GM20000 (cell line): ENCODE results near the gene ARF1.

ENCODE experiments used
- DNase-seq: peaks from one replicate; pipeline ENCODE4 v3.0.0; 2012; ENCODE audit warnings: low spot score
- CTCF ChIP-seq: IDR thresholded peaks from 2 replicates; pipeline ENCODE4 v1.5.1; 2012; ENCODE audit warnings: mild to moderate bottlenecking, control low read depth; ENCODE audit errors: extremely low read depth, missing control alignments

ARF1 gene

DNA sequence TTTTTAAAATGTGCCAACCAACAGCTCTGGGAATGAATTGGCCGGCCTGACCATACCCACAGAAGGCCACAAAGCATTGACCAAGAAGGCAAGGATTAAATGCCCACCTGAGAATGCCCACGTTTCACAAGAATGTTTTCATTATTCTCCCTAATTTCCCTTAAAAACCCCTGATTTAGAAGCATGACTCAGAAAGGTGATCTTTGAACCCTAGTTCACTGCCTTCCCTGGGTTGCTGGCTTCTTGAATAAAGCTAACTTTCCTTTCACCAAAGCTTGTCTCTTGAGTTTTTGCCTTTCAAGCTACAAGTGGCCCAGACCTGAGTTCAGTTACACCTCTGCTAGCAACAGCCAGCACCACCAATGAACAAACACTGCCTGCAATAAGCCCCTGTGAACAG lies 41.0 kb downstream of the ARF1 start:
- no peak for DNase-seq
- TF ChIP-seq CTCF = no peak

DNA sequence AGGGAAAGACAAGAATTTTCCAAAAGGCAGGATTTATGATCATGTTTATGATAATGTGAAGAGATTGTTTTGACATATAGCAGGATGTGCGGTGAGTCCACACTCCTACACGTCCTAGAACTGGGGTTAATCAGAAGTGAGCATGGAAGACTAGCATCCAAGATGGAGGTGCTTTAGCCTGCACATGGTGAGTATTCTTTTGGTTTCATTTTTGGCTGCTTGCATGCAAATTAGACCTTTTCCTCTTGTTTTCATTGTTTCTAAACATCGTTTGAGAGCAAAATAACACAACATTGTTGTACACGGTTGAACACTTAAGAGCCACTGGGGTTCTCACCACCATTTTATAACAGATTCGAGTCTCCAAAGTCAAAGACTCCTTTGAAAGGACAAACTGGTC lies 42.7 kb downstream of the ARF1 start:
- DNase-seq = no peak
- no peak for TF ChIP-seq CTCF

DNA sequence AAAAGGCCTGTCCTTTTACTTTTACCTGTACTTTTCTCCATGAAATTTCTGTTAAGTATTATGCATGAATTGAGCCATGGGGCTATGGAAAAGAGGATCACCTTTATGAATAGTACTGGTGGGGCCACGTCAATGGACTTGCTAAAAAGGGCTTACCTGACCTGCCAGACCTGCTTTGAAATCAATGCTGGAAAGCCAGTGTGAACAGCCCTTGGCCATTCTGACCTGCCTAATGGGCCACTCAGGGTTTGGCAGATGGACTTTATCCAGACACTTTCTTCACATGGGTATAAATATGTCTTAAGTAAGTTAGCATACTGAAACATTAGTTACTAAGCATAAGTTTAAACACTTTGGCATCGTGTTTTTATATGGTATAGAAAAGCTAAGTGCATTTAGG lies 49.3 kb downstream of the ARF1 start:
- no peak for DNase-seq

GRCh38 chr1:228134591-228134990 lies 52.1 kb downstream of the ARF1 start:
- TF ChIP-seq CTCF = no peak
- no peak for DNase-seq

More for the DNA sequence above, 49.3 kb downstream of the ARF1 start:
- no peak for TF ChIP-seq CTCF

DNA sequence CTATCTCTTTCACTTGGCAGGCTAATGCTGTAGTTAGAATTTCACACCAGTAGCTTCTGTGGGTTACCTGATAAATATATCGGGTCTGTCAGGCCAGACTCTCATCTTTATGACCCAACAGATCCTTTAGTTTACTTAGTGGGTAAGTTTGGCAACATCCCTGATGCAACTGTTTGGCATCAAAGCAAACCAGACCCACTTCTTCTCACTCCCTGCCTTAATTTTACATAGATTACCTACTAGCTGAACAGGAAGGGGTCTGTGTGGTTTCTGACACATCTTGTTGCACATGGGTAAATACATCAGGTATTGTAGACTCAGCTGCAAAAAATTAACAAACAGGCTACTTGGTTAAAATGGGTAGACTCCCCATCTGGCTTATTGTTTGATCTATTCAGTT lies 54.4 kb downstream of the ARF1 start:
- TF ChIP-seq CTCF = no peak
- DNase-seq = no peak

- no peak for DNase-seq
- no peak for TF ChIP-seq CTCF
Observed at GRCh38 chr1:228139406-228139930, 57.0 kb downstream of the ARF1 start.

DNA sequence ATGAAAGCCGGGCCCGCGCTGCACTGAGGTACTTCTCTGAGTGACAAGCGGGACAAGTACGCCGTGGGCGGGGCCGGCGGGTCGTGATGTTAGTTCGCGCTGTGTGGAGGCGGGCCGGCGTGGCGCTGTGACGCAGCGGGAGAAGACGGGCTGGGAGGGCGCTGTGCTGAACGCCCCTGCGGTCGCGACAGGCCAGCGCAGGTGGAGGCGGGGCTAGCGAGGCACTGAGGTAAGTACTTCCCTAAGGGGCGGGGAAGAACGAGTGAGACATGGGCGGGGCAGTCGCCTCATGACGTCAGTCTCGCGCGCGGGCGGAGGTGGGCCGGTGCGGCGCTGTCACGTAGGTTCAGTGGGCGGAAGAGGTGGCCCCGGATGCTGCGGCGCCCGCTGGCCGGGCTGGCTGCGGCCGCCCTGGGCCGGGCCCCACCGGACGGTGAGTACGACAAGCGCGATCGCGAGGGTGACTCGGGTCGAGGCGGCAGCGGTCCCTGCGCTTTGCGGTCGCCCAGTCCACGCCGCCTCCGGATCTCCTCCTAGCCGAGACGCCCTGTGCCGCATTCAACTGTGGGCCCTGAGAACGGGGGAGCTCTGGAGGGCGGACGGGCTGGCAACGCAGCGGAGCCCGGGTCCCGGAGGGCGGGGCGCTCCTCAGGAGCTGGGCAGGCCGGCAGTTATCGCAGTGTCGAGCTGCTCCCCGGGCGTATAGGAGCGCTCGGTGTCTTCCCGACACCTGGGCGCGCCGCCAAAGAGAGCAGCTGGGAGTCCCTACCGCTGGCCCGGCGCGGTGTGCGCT lies 57.6 kb downstream of the ARF1 start, which contains the start of gene GUK1:
GUK1 (plus strand) TSS at position 349 of the 793 bp plus-strand sequence; CDS start at position 373, 24 bp downstream.
- peak; percentile 98 for DNase-seq
- no peak for TF ChIP-seq CTCF
